Endothelial cell of umbilical vein (primary cell): Measurements from ENCODE around the gene AGRP. TPM values are rescaled to one million over a fixed set of nuclear protein-coding genes. Genes with fewer than 3 reads are reported as not detected.

Experiments
- BruUV-seq: library from RNA; stranded (reverse); fragments of 400-500 nt; replicated peaks from 2 replicates; lab custom pipeline; 2021; lab: Mats Ljungman, UMichigan
- CTCF ChIA-PET: fragments of 300-600, 350-600 bp; sonication (Branson Sonifier 250); formaldehyde crosslinking; loops from one replicate; lab custom pipeline; 2021; ENCODE audit warnings: antibody characterized with exemption, inconsistent platforms; lab: Charles Lee
- POLR2A ChIA-PET: fragments of 300-600, 350-600 bp; sonication (Branson Sonifier 250); formaldehyde crosslinking; loops from one replicate; lab custom pipeline; 2021; ENCODE audit warnings: antibody characterized with exemption, inconsistent platforms; lab: Charles Lee
- DNase-seq: peaks from one replicate; pipeline ENCODE4 v3.0.0-alpha.2; 2011; ENCODE audit warnings: low read depth, low spot score
- FAIRE-seq: peaks from 2 replicates; lab custom pipeline; 2011; peaks lifted over from hg19 to GRCh38; lab: Jason Lieb, UNC
- H2AFZ ChIP-seq: 2 replicates; pipeline ENCODE4 v1.6.0; 2012; ENCODE audit warnings: low read depth, low read length, control low read depth, inconsistent platforms
- H3K27ac ChIP-seq: 2 replicates; pipeline ENCODE4 v1.5.1; 2011; ENCODE audit warnings: low read depth, mild to moderate bottlenecking, control low read depth, low read length, moderate library complexity; ENCODE audit not compliant: insufficient read depth
- H3K27me3 ChIP-seq, 2 experiments: 2 replicates each; pipeline versions ENCODE4 v1.6.0 to v1.6.1; 2011; ENCODE audit warnings: low read length in 2 of 2, mixed read lengths in 1 of 2; ENCODE audit not compliant: control insufficient read depth in 2 of 2, insufficient read depth in 2 of 2
- H3K36me3 ChIP-seq, 2 experiments: 2 replicates in 1 of 2; 3 replicates in 1 of 2; pipeline ENCODE4 v1.5.1; 2011; ENCODE audit warnings: low read length in 2 of 2, mild to moderate bottlenecking in 1 of 2, moderate library complexity in 1 of 2; ENCODE audit not compliant: control insufficient read depth in 2 of 2, insufficient read depth in 2 of 2; ENCODE audit errors: extremely low read depth in 1 of 2
- H3K4me1 ChIP-seq: 3 replicates; pipeline ENCODE4 v1.5.1; 2011; ENCODE audit warnings: mild to moderate bottlenecking, low read length; ENCODE audit not compliant: control insufficient read depth, insufficient read depth; ENCODE audit errors: extremely low read depth
- H3K4me2 ChIP-seq: 2 replicates; pipeline ENCODE4 v1.6.1; 2011; ENCODE audit warnings: low read length, control low read depth, mixed read lengths; ENCODE audit not compliant: insufficient read depth
- H3K4me3 ChIP-seq, 3 experiments: fragments of 200-600 bp in 1 of 3; sonication (generic), shearing (Covaris generic) in 1 of 3; replicated peaks in 1 of 3; 2 replicates each; pipeline ENCODE4 v1.5.1; 2011 to 2016; ENCODE audit warnings: control low read depth in 3 of 3, low read length in 3 of 3, mild to moderate bottlenecking in 2 of 3, inconsistent platforms in 1 of 3, low read depth in 1 of 3, moderate library complexity in 1 of 3; ENCODE audit not compliant: insufficient read depth in 1 of 3
- H3K79me2 ChIP-seq: 2 replicates; pipeline ENCODE4 v1.6.0; 2012; ENCODE audit warnings: low read length, inconsistent platforms; ENCODE audit not compliant: control insufficient read depth, insufficient read depth
- H3K9ac ChIP-seq: replicated peaks from 2 replicates; pipeline ENCODE3; 2011; ENCODE audit warnings: low read length, control low read depth; ENCODE audit not compliant: insufficient read depth; ENCODE audit errors: extremely low read depth
- H3K9me1 ChIP-seq: replicated peaks from 3 replicates; pipeline ENCODE4 v1.6.0; 2011; ENCODE audit warnings: mild to moderate bottlenecking, low read length; ENCODE audit not compliant: control insufficient read depth, insufficient read depth; ENCODE audit errors: extremely low read depth
- H3K9me3 ChIP-seq: replicated peaks from 2 replicates; pipeline ENCODE4 v1.5.1; 2012; ENCODE audit warnings: low read length, inconsistent platforms; ENCODE audit not compliant: control insufficient read depth, insufficient read depth
- H4K20me1 ChIP-seq: replicated peaks from 2 replicates; pipeline ENCODE3; 2011; ENCODE audit warnings: mild to moderate bottlenecking, low read length; ENCODE audit not compliant: control insufficient read depth, insufficient read depth; ENCODE audit errors: extremely low read depth
- EZH2 ChIP-seq: IDR thresholded peaks from 2 replicates; pipeline ENCODE4 v1.6.1; 2012; ENCODE audit warnings: borderline replicate concordance, low read depth, mild to moderate bottlenecking, moderate library complexity, low read length, inconsistent platforms; ENCODE audit not compliant: severe bottlenecking
- FOS ChIP-seq: IDR thresholded peaks from 2 replicates; pipeline ENCODE4 v1.6.1; 2011; ENCODE audit warnings: mild to moderate bottlenecking, low read length, moderate library complexity, borderline replicate concordance; ENCODE audit not compliant: insufficient read depth
- POLR2AphosphoS5 ChIP-seq: IDR thresholded peaks from 2 replicates; pipeline ENCODE4 v1.6.1; 2012; ENCODE audit warnings: low read depth, mild to moderate bottlenecking, control low read depth, low read length, moderate library complexity; ENCODE audit not compliant: insufficient read depth
- dilution Hi-C: fragments of 300-500 bp; cut with MboI; formaldehyde crosslinking; loops from one replicate; pipeline ENCODE4 v1.15.0; 2019; ENCODE audit warnings: low sequenced_read_pairs; ENCODE audit not compliant: extremely low pct_ligation_motif_present
- intact Hi-C: fragments of 100-400 bp; cut with micrococcal nuclease; formaldehyde crosslinking; loops from one replicate; pipeline ENCODE4 v1.10.0; 2022
- polyA plus RNA-seq, 4 experiments: library from polyadenylated mRNA; depleted of rRNA in 3 of 4; stranded (reverse) in 3 of 4; unstranded in 1 of 4; fragments of >200 nt; gene quantifications; 2 replicates each; pipeline versions ENCODE4 v1.2.1 to v1.2.3, GENCODE V29; 2011 to 2012; ENCODE audit warnings: missing spikeins in 1 of 4
- total RNA-seq: library from RNA; stranded (reverse); gene quantifications from 2 replicates; pipeline ENCODE4 v1.2.3, GENCODE V29; 2021
- TF ChIP-seq, protein P1 (sequence below), 2 donors: IDR thresholded peaks; 1 replicate in 1 of 2; 2 replicates in 1 of 2; pipeline ENCODE4 v1.5.1; 2011; ENCODE audit warnings: low read length in 2 of 2, mild to moderate bottlenecking in 2 of 2, moderate library complexity in 2 of 2, control low read depth in 1 of 2, inconsistent platforms in 1 of 2, low read depth in 1 of 2; ENCODE audit not compliant: insufficient read depth in 1 of 2; ENCODE audit errors: extremely low read depth in 1 of 2

The AGRP gene
- total and polyA plus RNA-seq, 2 donors (not counting 3 experiments of a cell fraction or from before 2014, with no cell fraction given): not detected

DNA sequence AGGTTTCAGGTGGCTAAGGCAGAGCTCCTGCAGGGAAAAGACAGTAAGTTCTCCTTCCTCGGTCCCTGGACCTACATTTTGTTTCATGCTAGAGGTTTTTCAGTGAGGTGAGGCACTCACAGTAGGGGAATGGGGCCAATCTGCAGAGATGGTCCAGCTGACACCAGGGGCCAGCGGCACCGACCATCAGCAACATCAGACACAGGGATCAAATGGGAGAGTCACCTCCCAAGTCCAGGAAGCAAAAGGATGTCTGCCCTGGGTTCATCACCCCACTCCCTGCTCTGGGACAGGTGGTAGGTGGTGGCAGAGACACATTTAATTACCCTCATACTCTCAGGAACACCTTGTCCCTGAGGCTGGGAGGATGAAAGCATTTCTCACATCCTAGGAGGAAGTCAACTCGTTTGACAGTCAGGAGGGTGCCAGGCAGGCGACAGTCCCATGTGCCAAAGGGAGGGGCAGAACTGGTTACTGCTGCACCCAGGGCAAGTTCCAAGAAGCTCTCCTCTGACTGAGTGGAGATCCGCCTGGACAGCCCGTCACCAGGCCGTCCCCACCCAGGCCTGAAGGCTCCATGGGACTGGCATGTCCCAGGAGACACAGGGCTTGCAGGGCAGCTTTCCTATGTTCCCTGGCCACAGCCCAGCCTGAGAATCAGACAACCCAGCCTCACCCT, 21.6 kb downstream of the AGRP start:
- H3K36me3 ChIP-seq: peaks cover 0 to 5% of the 10 kb centered on the region in 2 experiments
- BruUV-seq: no TSS peak
- dilution Hi-C loops (no loop called here), intact Hi-C loops (no loop called here)
- no peak overlapping the region for H3K4me2 ChIP-seq
- H3K27ac ChIP-seq: no peak overlapping the region
- H3K4me3 ChIP-seq: no peak overlapping the region
- no peak overlapping the region for H2AFZ ChIP-seq
- no peak overlapping the region for H3K9ac ChIP-seq
- H3K79me2 ChIP-seq: peaks cover 10% of the 10 kb centered on the region
- H3K9me3 ChIP-seq: no peaks in the 10 kb centered on the region
- peaks cover 17% of the 10 kb centered on the region for H3K4me1 ChIP-seq
- no peaks in the 10 kb centered on the region for H3K9me1 ChIP-seq
- DNase-seq (no peak), FAIRE-seq (no peak)
- ChIA-PET CTCF (interaction anchor here (0.9 to 12.4 kb wide), 6 partner anchors 10 to 201 kb away, joined by 3 to 201 read pairs (median 4); partner anchors contain the start of genes ATP6V0D1 and HSD11B2), POLR2A (no interaction called here)
- H4K20me1 ChIP-seq: no peaks in the 10 kb centered on the region
- no peak for TF ChIP-seq EZH2
- TF ChIP-seq POLR2AphosphoS5: no peak
- TF ChIP-seq, protein P1, sequence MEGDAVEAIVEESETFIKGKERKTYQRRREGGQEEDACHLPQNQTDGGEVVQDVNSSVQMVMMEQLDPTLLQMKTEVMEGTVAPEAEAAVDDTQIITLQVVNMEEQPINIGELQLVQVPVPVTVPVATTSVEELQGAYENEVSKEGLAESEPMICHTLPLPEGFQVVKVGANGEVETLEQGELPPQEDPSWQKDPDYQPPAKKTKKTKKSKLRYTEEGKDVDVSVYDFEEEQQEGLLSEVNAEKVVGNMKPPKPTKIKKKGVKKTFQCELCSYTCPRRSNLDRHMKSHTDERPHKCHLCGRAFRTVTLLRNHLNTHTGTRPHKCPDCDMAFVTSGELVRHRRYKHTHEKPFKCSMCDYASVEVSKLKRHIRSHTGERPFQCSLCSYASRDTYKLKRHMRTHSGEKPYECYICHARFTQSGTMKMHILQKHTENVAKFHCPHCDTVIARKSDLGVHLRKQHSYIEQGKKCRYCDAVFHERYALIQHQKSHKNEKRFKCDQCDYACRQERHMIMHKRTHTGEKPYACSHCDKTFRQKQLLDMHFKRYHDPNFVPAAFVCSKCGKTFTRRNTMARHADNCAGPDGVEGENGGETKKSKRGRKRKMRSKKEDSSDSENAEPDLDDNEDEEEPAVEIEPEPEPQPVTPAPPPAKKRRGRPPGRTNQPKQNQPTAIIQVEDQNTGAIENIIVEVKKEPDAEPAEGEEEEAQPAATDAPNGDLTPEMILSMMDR (IDR thresholded peaks at IDR 0.05; ENCODE audit: extremely low read depth in 1 of 2, insufficient read depth in 1 of 2, low read depth in 1 of 2, low read length in 2 of 2): no peak
- TF ChIP-seq FOS: no peak
- no peaks in the 10 kb centered on the region for H3K27me3 ChIP-seq
